GM21825 (cell line): ENCODE data around the gene WWC2.
"Not testable (repeated sequence)": the region's sequence is repeated elsewhere in the genome, so short reads cannot be mapped to it uniquely, and the experiment has no call there.

Source experiments
- ATAC-seq: cut with Tn5 transposase; IDR thresholded peaks from one replicate; pipeline ENCODE4 v1.9.1; 2021; ENCODE audit warnings: mild to moderate bottlenecking, moderate library complexity; ENCODE audit not compliant: unreplicated experiment

Gene WWC2

DNA sequence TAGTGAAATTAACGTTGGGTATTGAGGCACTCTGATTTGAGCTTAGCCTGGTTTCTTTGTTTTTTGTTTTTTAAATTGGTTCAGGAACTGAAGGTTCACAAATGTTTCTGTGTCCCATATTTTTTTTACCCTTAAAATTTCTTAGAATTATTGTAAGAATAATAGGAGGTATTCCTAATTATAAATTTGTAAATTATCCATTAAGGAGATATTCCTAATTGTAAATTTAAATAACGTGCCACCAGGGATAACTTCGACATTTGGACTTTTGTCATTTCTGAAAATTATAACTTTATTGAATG, 1.2 kb downstream of the WWC2 start:
- no peak for ATAC-seq

GRCh38 chr4:183100827-183101226, 1.8 kb downstream of the WWC2 start:
- no peak for ATAC-seq

GRCh38 chr4:183101956-183102480, 3.0 kb downstream of the WWC2 start:
- ATAC-seq: no peak

DNA sequence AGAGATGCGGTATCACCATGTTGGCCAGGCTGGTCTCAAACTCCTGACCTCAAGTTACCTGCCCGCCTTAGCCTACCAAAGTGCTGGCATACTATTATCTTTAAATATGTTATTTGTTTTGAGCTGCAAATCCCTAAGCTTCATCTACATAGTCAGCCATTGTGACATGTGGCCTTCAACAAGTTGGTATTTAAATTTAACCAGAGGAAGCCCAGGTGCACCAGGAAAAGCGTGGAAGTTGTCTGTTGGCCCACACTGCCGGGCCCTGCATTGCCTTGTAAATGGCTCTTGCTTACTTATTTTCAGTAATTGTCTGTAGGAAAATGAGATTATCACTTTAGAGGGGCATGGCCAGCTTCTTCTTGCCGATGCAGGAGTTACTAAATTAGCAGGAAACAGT, 6.0 kb downstream of the WWC2 start:
- no peak for ATAC-seq

DNA sequence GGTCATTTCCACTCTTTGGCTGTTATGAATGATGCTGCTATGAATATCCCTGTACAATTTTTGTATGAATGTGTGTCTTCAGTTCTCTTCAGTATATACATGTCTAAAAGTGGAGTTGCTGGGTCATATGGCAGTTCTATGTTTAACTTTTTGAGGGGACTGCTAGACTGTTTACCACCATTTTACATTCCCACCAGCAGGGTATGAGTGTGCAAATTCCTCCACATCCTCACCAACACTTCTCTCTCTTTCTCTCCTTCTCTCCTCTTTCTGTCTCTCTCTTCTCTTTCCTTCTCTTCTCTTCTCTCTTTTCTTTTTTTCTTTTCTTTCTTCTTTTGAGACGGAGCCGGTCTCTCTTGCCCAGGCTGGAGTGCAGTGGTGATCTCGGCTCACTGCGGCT, 7.8 kb downstream of the WWC2 start:
- no peak for ATAC-seq

DNA sequence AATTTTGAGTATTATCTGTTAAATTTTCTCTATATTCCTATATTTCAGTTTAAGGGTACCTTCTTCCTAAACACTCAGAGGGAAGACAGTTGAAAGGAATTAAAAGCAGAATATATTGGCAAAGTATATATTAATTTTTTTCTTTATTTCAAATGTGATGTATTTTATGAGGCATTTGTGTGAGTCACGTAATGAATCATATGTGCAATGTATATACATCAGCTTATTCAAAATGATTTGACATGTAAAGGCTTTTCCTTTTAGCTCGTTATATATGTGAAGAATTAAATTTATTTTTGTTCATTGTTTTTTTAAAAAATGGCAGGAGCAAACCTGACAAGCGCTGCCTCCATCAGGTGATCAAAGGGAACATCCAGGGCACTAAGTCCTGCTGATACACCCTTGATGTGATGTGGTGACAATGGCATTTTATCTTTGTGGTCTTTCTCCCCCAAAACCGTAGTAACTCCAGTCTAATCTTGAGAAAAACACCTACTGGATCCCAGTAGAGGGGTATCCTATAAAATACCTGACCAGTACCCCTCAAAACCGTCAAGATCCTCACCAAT, 8.9 kb downstream of the WWC2 start:
- ATAC-seq: no peak

GRCh38 chr4:183110244-183110643, 11.2 kb downstream of the WWC2 start:
- ATAC-seq: no peak

GRCh38 chr4:183111452-183111885, 12.4 kb downstream of the WWC2 start:
- no peak for ATAC-seq

- no peak for ATAC-seq
Measured at GRCh38 chr4:183118141-183118540, 19.1 kb downstream of the WWC2 start.

DNA sequence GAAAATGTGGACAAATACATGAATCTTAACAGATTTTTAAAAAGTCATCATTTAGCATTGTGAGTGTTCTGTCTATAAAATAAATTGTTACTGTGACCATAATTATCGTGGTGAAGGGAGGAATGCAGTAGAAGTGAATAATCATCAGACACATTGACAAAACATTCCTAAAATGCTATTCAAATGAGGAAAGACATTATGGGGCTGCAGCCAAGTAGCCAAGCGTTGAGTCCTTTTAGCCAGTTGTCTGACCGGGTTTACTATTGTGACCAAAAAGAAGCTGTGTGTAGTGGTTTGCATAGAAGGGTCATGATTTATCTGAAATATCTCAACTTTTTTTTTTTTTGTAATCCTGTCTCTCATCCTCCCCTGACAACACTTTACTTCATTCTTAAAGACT, 19.5 kb downstream of the WWC2 start:
- no peak for ATAC-seq

DNA sequence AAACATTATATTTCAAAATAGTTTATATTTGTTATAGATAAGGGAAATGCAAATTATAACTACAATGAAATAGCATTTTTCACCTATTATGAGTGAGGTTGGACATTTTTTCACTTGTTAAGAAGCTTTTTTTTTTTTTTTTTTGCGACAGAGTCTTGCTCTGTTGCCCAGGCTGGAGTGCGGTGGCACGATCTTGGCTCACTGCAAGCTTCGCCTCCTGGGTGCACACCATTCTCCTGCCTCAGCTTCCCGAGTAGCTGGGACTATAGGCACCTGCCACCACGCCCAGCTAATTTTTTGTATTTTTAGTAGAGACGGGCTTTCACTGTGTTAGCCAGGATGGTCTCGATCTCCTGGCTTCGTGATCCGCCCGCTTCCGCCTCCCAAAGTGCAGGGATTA, 22.6 kb downstream of the WWC2 start:
- ATAC-seq: not testable (repeated sequence)

DNA sequence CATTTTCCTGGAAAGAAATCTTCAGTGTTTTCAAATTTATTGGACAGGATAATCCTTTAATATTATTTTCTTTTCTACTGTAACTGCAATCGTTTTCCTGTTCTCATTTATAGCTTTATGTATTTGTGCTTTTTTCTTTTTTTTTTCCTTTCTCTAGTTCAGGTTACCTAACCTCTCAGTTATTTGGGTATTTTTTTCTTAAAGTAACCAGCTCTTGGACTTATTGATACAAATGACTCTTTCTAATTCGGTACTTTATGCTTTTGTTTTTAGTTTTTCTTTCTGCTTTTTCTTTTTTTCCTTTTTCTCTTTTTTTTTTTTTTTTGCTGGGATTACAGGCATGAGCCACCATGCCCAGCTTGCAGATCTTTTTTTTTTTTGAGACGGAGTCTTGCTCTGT, 25.2 kb downstream of the WWC2 start:
- no peak for ATAC-seq

DNA sequence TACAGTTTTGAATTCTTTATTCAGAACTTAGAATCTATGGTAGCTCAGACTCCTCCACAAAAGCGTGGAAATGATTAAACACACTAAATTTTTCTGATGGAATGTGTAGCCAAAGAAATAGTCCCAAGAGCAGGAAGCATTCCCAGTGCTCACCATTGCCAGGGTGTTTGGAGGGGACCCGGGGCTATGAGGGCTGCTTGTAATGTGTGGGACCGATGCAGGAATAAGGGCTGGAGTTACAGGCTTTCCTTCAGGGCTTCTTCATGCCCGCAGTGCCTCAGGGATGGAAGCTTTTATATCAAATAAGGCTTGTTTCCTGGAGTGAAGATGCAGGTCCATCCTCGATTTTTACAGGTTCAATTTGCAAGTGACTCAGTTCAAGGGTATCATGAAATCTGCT, 25.8 kb downstream of the WWC2 start:
- ATAC-seq: no peak

GRCh38 chr4:183129125-183129524, 30.1 kb downstream of the WWC2 start:
- ATAC-seq: no peak

DNA sequence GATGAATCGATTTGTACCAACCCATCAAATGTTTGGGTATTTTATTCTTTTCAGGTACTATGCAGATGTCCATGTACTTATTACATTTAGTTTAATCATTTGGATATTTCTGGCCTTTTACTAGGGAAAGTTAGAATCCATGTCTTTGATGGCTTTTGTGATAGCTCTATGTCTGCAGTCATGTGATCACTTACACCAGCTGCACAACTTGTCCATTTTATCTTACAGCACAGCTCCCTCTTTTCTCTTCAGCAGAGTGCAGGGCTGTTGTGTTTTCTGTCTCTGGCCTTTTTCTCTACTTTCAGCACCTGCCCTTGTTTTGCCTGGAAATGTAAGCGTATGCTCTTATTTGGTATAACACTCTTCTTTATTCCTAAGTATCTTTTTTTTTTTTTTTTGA, 30.6 kb downstream of the WWC2 start:
- no peak for ATAC-seq

DNA sequence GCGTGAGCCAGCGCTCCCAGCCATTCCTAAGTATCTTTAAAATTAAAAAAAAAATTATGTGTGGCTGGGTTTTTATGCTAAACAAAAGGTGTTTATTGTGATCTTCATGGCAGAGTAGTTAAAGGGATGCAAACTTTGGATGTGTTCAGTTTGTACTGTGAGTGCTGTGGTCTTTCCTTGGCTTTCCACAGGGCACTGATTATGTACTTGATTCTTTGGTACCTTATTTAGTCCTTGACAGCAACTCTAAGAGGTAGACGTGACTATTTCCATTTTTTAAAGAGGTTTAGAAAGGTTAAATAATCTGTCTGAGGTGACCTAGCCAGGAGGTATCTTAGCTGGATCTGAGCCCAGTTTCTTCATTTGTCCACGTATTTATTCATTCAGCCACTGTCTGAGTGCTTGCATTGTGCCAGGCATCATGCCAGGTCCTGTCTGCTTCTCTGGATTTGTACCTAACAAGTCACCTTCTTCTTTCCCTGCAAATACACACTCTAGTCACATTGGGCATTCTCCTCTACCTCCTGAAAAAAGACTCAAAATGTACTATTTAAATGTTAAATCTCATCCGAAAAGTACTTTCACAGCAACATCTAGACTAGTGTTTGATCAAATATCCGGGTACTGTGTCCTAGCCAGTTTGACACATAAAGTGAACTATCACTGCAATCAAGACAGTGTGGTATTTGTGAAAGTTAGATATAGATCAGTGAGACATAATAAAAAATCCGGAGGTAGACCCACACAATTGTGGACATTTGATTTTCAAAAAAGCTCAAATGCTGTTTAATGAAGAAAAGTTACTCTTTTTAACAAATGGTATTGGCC, 31.5 kb downstream of the WWC2 start:
- no peak for ATAC-seq

DNA sequence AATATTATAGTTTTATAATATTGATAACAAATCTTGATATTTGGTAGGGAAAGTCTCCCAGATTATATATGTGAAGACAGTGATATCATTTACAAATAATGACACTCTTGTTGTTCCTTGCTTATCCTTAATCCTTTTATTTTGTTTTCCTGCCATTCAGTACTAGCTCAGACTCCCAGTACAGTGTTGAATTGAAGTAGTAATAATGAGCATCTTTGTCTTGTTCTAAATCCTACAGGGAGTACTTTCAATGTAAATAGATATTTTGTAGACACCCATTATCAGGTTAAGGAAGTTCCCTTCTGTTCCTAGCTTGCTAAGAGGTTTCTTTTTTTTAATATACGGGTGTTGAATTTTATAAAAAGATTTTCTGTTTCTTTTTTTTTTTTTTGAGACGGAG, 33.0 kb downstream of the WWC2 start:
- ATAC-seq: no peak

GRCh38 chr4:183132865-183133264, 33.8 kb downstream of the WWC2 start:
- no peak for ATAC-seq

DNA sequence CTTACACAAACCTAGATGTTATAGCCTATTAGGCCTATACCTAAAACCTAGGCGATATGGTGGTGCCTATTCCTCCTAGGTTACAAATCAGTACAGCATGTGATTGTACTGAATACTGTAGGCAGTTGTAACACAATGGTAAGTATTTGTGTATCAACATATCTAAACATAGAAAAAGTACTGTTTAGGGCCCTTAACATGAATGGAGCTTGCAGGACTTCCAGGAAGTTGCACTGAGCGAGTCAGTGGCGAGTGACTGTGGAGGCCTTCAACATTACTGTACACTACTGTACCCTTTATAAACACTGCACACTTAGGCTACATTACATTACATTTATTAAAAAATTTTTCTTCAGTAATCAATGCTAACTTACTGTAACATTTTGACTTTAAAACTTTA, 37.8 kb downstream of the WWC2 start:
- ATAC-seq: no peak

DNA sequence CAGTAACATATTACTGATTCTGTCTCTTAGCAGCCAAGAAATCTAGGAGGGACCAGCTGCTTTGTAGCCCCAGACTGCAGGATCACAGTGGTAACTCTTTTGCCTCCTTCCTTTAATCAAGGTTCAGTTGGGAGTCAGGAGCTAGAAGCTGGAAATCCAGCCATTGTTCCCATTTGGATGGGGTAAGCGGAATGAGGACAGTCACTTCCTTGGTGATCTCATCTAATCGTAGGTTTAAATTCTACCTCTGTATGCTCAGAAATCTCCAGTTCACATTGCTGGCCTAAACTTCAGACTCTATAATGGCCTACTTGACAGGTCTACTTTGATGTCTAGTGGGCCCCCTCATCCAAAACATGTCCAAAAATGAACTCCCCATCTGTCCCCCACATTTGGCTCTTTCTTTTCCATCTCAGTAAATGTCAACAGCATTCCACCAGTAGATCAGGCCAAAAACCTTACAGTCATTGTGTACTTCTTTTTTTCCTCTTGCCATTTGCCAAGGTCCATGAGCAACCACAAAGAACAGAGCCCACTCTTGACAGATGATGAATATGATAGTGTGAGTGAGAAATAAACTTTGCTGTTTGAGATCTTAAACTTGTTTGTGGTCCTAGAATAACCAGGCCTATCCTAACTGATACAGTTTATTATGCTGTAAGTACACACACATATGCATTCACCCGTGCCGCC, 40.1 kb downstream of the WWC2 start:
- no peak for ATAC-seq

DNA sequence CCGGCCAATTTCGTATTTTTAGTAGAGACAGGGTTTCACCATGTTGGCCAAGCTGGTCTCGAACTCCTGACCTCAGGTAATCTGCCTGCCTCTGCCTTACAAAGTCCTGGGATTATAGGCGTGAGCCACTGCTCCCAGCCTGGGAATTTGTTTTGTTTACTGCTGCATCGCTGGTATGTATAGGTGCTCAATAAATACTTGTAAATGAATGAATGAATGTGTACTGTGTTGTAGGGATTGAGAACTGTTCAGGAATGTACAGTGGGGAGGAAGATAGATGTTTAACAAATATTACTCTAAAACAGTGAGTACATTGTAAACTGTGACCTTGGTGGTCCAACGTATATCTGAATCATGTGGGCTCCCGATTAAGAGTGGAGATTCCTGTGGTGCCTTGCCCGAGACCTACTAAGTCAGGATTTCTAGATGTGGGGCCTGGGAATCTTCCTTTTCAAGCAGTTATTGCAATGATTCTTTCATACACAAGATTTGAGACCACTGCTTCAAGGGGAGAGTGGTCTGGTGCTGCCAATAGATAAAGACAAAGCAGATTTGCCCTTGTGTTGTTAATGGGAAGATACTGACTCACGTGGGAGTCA, 41.0 kb downstream of the WWC2 start:
- ATAC-seq: no peak

GRCh38 chr4:183140911-183141320, 41.9 kb downstream of the WWC2 start:
- no peak for ATAC-seq
